Uterus (tissue), 4 donors: ENCODE results near the gene L1CAM. TPM values are rescaled to one million over a fixed set of nuclear protein-coding genes. Genes with fewer than 3 reads are reported as not detected.

Source experiments
- DNase-seq, 2 donors: peaks; one replicate each; pipeline ENCODE4 v3.0.0-alpha.2; 2019 to 2020
- H3K27ac ChIP-seq, 2 donors: fragments of 200-600 bp; sonication (generic); 1 replicate in 1 of 2; 2 replicates in 1 of 2; pipeline ENCODE4 v1.5.1; 2016 to 2018
- H3K27me3 ChIP-seq, 2 donors: fragments of 200-600 bp; sonication (generic); one replicate each; pipeline ENCODE4 v1.5.1; 2018 to 2019; ENCODE audit warnings: control low read depth in 1 of 2
- H3K36me3 ChIP-seq, 2 donors: fragments of 200-600 bp; sonication (generic); one replicate each; pipeline ENCODE4 v1.5.1; 2019; ENCODE audit warnings: control low read depth in 1 of 2
- H3K4me1 ChIP-seq, 2 donors: fragments of 200-600 bp; sonication (generic); one replicate each; pipeline ENCODE4 v1.5.1; 2018 to 2019; ENCODE audit warnings: control low read depth in 1 of 2
- H3K4me3 ChIP-seq, 2 donors: fragments of 200-600 bp; sonication (generic); 1 replicate in 1 of 2; 2 replicates in 1 of 2; pipeline ENCODE4 v1.5.1; 2018 to 2019; ENCODE audit warnings: mild to moderate bottlenecking in 1 of 2
- H3K9me3 ChIP-seq, 2 donors: fragments of 200-600 bp; sonication (generic); one replicate each; pipeline ENCODE4 v1.5.1; 2019; ENCODE audit warnings: control low read depth in 1 of 2
- CTCF ChIP-seq, 4 experiments: fragments of 200-600 bp in 2 of 4; fragments of 450-650 bp in 2 of 4; sonication (generic) in 2 of 4; IDR thresholded peaks; one replicate each; pipeline ENCODE4 v1.5.1; 2016 to 2019; ENCODE audit warnings: antibody characterized with exemption in 4 of 4, mild to moderate bottlenecking in 2 of 4, moderate library complexity in 1 of 4
- POLR2A ChIP-seq, 2 donors: fragments of 450-650 bp; IDR thresholded peaks; one replicate each; pipeline ENCODE4 v1.6.1; 2016; ENCODE audit warnings: antibody characterized with exemption in 2 of 2, mild to moderate bottlenecking in 1 of 2, moderate library complexity in 1 of 2
- intact Hi-C: fragments of 100-400 bp; cut with DNase I; formaldehyde crosslinking; loops from one replicate; pipeline ENCODE4 v1.15.1; 2023; ENCODE audit warnings: low total_unique reads
- total RNA-seq, 4 donors: library from RNA; depleted of rRNA in 3 of 4; stranded (reverse); fragments of >200 nt in 3 of 4; gene quantifications; one replicate each; pipeline versions ENCODE4 v1.1.0 to v1.2.4, GENCODE V29; 2014 to 2023
- donor health status: DM: yes; HTN: yes; CAD: no.

L1CAM gene
- total RNA-seq, 4 donors from 2014 or later, result 0.26 to 5.1 (median 2.8) TPM; not detected in 1

DNA sequence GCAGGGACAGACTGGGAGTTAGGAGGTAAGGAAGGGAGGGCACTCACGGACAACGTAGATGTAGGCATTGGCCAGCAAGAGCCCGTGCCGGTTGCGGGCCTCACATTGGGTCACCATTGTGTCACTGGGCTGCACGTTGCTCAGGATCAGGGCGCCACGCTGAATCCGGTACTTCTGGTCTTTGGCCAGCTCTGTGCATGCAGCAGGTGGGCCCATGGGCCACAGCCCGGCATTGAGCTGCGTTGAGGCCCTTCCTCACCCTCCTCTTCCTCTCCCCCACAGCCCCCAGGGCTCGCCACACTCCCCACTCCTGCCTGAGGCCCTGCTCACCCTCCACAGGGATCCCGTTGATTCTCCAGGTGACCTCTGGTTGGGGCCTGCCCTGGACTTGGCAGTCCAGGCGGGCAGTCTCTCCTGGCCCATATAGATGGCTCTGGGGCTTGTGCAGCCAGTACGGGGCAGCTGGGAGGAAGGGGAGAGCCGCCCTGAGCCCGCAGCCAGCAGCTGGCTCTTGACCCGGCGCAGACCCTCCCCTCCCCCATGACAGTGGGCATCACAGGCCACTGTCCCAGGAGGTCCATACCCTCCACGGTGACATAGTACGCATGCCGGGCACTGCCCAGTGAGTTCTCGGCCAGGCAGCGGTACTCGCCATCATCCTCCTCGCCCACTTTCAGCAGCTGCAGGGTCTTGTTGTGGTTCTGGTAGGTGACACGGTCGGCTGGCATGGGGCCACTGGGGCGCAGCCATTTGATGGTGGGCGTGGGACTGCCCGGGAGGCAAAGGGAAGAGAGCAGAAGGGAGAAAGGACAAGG, 16.3 kb downstream of the L1CAM start:
- H3K4me1 ChIP-seq, result no peaks in the 10 kb centered on the region
- no peaks in the 10 kb centered on the region for H3K9me3 ChIP-seq
- H3K27me3 ChIP-seq, result no peaks in the 10 kb centered on the region
- intact Hi-C loops, result no loop called here
- no peak overlapping the region for H3K27ac ChIP-seq
- no peak overlapping the region for H3K4me3 ChIP-seq
- no peaks in the 10 kb centered on the region for H3K36me3 ChIP-seq
- TF ChIP-seq POLR2A (IDR thresholded peaks at IDR 0.05) (no peak), CTCF (IDR thresholded peaks at IDR 0.05) (no peak)
- no peak for DNase-seq

DNA sequence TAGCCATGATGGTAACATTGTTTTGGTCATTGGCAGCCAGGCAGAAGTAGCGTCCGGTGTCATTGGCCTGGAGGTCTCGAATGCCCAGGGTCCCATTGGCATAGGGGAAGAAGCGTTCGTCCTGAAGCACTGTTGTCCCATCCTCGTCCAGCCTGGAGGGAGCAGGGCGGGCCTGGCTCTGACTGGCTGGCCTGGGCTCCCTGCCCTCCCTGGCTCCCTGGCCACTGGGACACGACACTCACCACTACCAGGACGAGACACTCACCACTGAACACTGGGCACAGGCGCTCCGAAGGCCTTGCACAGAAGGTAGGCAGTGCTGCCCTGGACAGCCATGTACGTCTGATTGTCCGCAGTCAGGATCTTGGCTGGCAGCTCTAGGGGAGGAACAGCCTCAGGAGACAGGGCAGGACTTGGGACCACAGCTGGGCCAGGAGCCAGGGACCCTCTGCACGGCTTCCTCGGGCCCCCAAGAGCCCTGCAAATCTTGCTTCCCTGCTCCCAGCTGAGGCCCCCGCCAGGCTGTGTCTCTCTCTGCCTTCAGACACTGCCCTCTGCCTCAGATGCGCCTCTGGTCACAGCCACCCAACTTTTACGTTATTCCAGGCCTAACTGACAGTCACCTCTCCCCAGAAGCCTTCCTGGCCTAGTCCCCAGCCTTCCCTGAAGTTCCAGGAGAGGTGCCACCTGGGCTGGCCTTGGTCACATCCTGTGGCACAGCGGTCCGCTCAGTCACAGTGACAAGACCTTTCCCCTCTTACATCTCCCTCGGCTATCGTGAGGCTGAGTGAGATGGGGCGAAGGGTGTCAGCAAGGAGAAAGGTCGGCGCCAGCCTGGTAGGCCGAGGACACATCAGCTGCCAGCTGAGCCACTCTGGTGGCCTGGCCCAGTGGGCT, 17.1 kb downstream of the L1CAM start:
- no peak overlapping the region for H3K4me3 ChIP-seq
- no peaks in the 10 kb centered on the region for H3K9me3 ChIP-seq
- TF ChIP-seq POLR2A (IDR thresholded peaks at IDR 0.05) (no peak), CTCF (IDR thresholded peaks at IDR 0.05) (no peak)
- H3K4me1 ChIP-seq, result no peaks in the 10 kb centered on the region
- no peaks in the 10 kb centered on the region for H3K27me3 ChIP-seq
- intact Hi-C loops, result no loop called here
- no peak for DNase-seq
- no peak overlapping the region for H3K27ac ChIP-seq
- H3K36me3 ChIP-seq, result no peaks in the 10 kb centered on the region

DNA sequence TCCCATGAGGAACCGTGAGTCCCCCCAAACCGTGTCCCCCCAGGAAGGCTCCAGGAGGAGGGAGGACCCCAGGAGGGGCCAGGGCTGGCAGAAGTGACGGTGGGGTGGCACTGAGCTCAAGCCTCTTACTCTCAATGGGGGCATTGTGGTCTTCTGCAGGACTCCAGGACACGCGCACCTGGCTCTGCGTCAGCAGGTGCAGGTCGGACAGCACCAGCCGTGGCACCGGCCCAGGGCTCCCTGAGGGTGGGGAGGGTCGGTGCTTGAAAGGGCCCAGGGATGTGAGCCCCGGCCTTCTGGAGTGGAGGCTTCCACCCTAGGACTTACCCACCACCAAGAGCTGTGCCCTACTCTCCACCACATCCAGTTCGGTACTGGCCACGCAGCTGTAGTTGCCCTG, 18.3 kb downstream of the L1CAM start:
- Histone ChIP-seq H3K9me3 (no peaks in the 10 kb centered on the region), H3K4me1 (no peaks in the 10 kb centered on the region), H3K36me3 (no peaks in the 10 kb centered on the region), H3K27me3 (no peaks in the 10 kb centered on the region), H3K27ac (no peak overlapping the region), H3K4me3 (no peak overlapping the region)
- DNase-seq, result no peak
- TF ChIP-seq CTCF (IDR thresholded peaks at IDR 0.05) (no peak), POLR2A (IDR thresholded peaks at IDR 0.05) (no peak)
- intact Hi-C loops, result no loop called here

- Histone ChIP-seq H3K36me3 (no peaks in the 10 kb centered on the region), H3K27ac (no peak overlapping the region), H3K4me1 (no peaks in the 10 kb centered on the region), H3K27me3 (no peaks in the 10 kb centered on the region), H3K9me3 (no peaks in the 10 kb centered on the region), H3K4me3 (no peak overlapping the region)
- intact Hi-C loops, result no loop called here
- no peak for DNase-seq
- TF ChIP-seq POLR2A (IDR thresholded peaks at IDR 0.05) (no peak), CTCF (IDR thresholded peaks at IDR 0.05) (no peak)
These were observed 18.8 kb downstream of the L1CAM start for GRCh38 chrX:153867139-153867538.
